ENCODE data around the gene FUT6.
"Not testable (repeated sequence)": the region's sequence is repeated elsewhere in the genome, so short reads cannot be mapped to it uniquely, and the experiment has no call there.

Gene FUT6

DNA sequence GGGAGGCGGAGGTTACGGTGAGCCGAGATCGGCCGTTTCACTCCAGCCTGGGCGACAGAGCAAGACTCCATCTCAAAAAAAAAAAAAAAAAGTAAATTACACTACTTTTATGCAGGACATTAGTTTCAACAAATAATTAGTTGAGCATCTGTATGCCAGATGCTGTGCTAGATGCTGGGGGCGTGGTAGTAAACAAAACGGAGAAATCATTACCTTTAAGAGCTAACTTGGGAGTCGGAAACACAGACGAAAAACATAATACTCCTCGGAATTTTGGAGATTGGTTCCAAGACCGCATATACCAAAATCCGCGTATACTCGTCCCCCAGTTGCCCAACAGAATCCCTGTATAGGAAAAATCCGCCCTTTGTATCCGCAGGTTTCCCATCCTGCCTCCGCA, 47.3 kb downstream of the FUT6 start:
- no peak overlapping the region for H3K4me3 ChIP-seq (ENCODE audit: low read length)
- DNase-seq (ENCODE audit: low read depth, low spot score) = no peak

DNA sequence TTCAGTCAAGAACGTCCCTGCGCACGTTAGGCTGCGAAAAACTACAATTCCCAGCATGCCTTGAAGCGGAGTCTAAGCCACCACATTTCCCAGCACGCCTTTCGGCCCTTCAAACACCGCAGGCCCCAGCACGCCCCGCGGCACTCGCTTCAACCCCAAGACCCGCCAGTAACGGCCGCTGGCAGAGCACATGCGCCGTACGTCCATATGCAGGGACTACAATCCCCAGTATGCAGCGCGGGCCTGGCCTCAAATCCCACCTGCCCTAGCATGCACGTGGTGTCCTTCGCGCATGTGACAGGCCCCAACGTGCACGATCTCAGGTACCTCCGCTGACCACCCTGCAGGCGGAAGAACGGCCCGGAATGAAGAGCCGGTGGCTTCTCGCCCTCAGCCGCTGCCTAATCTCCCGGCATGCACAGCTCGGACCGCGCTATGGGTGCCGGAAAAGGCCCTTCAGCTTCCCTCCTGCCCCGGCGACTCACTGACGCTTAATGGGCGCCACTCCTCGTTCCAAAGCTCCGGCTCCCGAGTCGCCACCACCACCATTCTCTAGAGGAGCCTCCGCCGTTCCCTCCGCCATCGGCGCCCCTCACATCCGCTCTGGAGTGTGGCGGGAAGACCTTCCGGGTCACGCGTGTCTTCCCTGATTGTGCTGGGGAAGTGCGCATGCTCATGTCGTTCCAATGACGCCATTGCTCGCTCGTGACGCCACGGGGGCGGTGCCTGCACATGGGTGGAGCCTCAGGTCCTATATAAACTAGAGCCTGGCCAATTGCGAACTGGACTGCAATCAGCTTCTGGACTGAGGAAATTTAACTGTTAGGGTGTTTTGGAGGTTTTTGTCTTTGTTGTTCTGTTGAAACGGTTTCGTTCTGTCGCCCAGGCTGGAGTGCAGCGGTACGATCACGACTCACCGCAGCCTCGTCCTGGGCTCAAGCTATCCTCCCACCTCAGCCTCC, 48.7 kb downstream of the FUT6 start, which contains the start of gene DUS3L:
Gene DUS3L (minus strand): TSS at position 605 of the 962 bp plus-strand sequence. CDS start 22 bp downstream, at position 583.
- peak; percentile 98 for DNase-seq (ENCODE audit: low read depth, low spot score)
- peak within 1 kb of the TSS; percentile 94 for H3K4me3 ChIP-seq (ENCODE audit: low read length)

DNA sequence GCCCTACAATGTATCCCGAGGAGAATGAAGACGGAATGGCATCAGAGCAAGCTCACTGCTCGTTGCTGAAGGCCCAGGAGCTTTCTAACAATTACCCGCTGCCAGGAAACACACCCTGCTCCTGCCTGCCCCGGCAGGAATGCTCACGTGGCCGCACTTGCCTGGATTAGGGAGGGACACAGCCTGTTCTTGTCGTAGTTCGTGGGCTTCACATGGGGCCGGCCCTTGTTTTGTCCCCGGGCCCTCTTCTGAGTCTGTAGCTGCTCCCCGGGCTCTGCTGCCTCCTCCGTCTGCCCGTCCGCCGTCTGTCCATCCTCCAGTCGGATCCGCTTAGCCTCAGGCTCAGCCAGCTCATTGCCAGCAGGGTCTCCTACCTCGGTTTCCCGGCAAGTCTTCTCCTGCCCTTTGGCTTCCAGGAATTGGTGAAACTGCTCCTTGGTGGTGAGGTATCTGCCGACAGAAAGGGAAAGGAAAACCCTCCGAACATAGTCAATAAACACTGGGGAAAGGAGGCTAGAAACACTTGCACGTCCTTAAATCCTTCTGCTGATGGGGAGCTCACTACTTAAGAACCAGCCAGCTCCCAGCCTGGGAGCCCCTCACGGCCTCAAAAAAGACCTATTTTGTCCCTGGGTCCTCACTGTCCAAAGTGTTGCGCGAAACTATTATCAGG, 49.5 kb downstream of the FUT6 start:
- no peak for DNase-seq (ENCODE audit: low read depth, low spot score)
- H3K4me3 ChIP-seq (ENCODE audit: low read length) = peak overlapping the region; percentile 94

DNA sequence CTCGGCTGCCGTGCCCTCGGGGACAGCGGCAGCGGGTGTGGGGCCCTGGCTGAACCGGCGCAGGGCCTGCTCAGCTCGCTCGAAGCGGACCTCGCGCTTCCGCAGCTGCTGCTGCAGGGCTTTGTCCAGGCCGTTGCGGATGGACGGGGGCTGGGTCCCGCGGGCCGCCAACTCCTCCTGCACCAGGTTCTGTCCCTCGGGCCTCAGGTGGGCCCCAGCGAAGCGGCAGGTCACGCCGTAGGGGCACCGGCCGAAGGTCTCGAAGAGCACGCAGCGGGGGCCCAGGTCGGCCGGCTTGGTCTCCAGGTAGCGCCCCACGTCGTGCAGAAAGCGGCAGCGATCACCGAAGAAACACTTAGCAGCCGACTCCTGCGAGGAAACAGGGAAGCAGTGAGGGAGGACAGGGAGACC, 50.1 kb downstream of the FUT6 start:
- no peak overlapping the region for H3K4me3 ChIP-seq (ENCODE audit: low read length)
- DNase-seq (ENCODE audit: low read depth, low spot score) = no peak

DNA sequence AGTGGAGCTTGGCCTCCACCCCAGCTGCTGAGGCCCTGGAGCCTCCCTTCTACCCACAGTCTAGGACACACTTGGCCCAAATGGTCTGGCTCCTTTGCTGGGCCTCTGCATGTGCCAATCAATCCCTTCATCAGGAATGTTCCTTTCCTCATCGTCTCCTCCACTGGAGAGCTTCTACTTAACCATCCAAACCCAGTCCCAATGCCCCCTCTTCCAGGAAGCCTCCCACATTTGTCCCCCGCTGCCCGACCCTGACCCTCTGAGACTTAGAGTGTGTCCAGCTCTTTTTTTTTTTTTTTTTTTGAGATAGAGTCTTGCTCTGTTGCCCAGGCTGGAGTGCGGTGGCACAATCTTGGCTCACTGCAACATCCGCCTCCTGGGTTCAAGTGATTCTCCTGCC, 51.1 kb downstream of the FUT6 start:
- DNase-seq (ENCODE audit: low read depth, low spot score) = no peak
- no peak overlapping the region for H3K4me3 ChIP-seq (ENCODE audit: low read length)

DNA sequence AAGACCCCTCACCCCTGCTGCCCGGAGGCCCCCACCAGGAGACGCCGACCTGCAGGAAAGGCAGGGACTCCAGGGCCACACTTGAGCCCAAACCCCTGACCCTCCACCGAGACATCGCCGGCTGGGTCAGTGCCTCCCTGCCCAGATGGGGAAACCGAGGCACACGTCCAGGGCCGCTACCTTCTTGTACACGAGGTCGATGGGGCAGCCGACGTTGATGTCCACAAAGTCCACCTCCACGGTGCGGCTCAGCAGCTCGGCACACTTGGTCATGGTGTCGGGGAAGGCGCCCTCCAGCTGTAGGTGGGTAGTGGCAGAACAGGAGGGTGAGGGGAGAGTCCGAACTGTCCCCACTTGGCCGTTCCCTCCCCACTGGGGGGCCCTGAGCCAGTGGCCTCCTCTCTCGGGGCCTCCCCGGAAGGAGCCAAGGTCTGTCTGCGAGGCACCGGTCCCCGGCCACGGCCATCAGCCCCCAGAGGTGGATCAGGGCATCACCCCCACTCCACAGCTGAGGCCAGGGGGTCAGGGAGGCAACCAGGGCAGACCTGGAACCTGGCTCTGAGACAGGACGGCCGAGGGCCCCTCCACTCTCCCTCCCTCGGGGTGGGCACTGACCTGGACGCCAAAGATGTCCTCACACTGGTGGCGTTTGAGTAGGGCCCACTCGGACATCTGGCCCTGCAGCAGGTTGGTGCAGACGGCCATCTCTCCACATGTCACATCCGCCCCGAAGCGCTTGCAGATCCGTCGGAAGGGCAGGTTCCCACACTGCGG, 51.9 kb downstream of the FUT6 start:
- no peak overlapping the region for H3K4me3 ChIP-seq (ENCODE audit: low read length)
- DNase-seq (ENCODE audit: low read depth, low spot score) = no peak

DNA sequence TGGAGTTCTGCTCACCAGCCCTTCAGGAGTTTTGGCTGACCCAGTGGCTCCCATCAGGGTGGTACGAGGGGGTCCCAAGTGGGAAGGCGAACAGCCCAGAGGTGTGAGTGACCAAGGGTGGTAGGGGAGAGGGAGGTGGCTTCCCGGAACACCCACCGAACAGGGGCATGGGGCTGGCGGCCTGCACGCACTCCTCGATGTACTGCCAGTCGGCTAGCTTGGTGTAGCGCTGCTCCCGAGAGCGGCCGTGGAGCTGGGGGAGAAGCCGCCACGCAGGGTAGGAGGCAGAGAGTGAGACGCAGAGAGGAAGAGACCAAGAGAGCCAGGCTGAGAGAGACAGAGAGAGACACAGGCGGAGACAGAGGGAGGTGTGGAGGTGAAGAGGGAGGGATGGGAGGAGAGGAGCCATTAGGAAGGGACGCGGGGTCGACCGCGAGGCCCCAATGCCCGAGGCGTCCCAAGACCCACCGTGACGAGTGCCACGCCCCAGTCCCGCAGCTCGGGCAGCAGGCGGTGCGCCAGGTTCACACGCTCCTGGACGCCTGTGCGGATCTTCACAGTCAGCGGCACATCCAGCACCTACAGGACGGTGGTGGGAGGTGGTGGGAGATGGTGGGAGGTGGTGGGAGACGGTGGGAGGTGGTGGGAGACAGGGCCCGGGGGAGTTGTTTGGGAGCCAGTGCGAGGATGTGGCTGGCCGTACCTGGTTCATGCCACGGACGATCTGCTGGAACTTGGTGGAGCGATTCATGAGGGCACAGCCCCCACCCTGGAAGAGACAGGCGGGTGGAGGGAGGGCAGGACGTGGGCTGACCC, 52.7 kb downstream of the FUT6 start:
- H3K4me3 ChIP-seq (ENCODE audit: low read length) = no peak overlapping the region
- no peak for DNase-seq (ENCODE audit: low read depth, low spot score)

DNA sequence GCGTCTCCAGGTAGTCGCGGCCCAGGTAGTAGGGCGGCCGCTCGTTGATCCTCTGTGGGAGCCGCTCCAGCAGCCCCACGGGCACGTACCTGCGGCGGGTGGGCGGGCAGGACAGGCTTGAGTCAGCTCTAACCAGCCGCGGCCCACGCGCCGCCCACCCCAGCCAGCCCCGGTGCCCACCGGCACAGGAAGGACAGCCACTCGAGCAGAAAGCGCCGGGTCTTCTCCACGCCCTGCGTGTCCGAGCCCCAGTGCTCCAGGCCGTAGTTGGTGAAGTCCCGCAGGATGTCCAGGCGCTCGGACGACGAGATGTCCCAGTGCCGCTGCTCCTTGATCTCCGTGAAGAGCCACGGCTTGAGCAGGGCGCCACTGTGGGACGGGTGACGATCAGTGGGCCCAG, 54.1 kb downstream of the FUT6 start:
- no peak for DNase-seq (ENCODE audit: low read depth, low spot score)
- no peak overlapping the region for H3K4me3 ChIP-seq (ENCODE audit: low read length)

DNA sequence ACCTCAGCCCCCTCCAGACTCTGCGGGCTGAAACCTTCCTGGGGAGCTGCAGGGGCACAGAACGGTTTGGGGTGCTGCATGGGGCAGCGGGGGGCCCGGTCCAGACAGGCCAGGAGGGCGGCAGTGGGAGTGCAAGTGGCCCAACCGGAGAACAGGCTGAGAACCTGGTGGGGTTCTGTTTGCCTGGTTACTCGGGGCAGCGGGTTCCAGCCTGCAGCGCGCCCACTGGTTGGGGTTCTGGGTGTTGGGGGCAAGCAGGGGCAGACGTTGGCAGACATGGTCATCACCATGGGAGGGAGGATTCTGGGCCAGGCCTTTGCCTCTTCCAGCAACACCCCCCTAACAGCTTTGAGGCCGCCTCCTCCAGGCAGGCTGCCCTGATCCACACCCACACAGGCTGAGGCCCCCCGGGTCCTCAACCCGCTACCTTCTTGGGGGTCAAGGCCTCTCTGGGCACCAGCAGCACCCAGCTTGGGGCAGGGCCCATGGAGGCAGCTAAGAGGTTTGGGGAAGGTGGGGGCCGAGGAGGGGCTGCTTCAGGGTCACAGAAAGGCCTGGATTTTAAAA, 54.8 kb downstream of the FUT6 start, which contains the start of gene PRR22:
Gene PRR22 (minus strand): TSS at position 166 of the 567 bp plus-strand sequence. CDS start 86 bp downstream, at position 80.
- no peak for DNase-seq (ENCODE audit: low read depth, low spot score)
- H3K4me3 ChIP-seq (ENCODE audit: low read length) = no peak within 1 kb of the TSS

DNA sequence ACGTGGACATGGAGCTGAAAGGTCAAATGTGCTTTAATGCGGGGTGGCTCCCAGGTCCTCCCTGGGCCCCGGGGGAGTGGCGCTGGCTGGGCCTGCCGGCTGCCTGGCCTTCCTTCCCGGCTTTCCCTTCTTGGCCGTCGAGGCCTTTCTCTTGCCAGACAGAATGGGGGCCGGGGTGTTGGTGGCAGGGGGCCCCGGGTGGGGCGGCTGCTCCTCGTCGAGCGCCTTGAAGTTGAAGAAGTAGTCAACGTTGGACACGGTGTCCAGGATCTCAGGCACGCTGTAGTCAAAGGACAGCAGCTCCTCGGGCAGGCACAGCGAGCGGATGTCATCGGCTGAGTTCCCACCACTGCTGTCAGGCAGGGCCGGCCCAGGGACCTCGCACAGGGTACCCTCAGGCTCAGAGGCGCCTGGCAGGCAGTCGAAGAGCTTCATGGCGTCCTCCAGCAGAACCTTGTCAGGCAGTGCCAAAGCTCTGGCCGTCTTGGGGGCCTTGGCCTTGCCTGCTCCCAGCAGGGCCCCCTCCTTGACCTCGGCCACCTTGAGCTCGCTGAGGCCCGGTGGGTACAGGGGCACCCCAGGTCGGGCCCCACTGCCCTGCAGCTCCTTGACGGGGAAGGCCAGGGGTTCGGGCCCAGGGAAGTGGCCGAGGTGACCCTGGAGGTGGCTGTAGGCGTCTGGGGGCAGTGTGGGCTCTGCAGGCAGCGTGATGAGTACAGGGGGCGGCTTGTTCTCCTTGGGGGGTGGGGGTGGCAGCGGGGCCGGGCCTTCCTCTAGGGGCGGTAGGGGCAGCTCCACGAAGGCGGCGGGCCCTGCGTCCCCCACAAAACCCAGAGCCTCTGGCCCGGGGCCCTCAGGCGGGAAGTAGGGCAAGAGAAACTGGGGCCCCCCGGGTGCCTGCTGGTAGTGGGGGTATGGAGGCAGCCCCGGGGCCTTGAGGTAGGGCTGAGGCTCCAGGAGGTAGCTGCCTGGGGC, 56.3 kb downstream of the FUT6 start:
- no peak for DNase-seq (ENCODE audit: low read depth, low spot score)
- no peak overlapping the region for H3K4me3 ChIP-seq (ENCODE audit: low read length)

DNA sequence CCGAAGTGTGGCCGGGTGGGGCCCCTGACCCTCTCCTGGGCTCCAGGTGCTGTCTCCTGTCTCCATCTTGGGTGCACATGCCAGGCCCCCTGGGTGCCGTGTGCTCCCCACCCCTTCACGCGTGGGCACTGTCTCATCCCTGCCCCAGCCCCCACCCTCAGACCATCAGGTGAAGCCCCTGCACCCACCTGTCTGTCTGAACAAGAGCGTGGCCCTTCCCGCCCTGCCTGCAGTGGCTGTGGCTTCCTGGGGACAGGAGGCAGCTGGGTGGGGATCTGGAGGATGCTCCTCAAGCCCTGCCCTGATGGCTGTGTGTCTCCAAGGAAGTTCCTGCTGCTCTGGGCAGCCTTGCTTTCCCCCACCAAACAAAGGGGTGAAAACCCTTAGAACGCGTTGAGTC, 57.2 kb downstream of the FUT6 start:
- no peak overlapping the region for H3K4me3 ChIP-seq (ENCODE audit: low read length)
- DNase-seq (ENCODE audit: low read depth, low spot score) = no peak

DNA sequence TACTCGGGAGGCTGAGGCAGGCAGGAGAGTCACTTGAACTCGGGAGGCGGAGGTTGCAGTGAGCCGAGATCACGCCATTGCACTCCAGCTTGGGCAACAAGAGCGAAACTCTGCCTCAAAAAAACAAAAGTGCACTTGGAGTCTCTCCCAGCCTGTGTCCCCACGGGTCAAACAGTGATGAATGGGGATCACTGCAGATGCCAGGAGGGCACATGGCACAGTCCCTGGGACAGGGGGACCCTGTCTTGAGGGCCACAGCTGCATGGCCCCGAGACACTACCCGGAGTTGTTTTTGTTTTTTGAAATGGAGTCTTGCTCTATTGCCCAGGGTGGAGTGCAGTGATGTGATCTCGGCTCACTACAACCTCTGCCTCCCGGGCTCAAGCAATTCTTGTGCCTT, 58.6 kb downstream of the FUT6 start:
- DNase-seq (ENCODE audit: low read depth, low spot score); H3K4me3 ChIP-seq (ENCODE audit: low read length): not testable (repeated sequence)

Measured in Jurkat, Clone E6-1 (cell line).